ENCODE measurements around the gene ATG9A.

DNA sequence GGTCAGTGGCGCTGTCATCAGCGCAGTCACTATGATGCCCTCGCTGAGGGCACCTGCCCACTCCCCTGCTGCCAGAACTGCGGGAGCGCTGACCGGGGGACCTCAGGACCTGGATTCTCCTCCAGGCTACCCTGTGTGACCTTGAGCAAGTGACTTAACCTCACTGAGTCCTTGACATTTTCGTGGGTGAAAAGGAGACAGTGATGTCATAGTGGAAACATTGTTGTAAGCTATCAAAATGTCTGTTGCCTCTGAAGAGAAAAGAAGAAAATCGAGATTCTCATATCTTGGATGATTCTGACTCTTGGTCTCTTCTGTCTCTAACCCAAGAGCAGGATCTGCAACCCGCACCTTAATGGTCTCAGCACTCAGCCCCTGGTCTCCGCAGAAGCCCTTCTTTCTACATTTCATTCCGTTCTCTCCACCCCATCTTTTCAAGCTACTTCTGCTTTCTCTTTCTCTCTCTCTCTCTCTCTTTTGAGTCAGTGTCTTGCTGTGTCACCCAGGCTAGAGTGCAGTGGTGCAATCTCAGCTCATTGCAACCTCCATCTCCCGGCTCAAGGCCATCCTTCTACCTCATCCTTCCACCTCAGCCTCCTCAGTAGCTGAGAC is 25.3 kb upstream of the ATG9A start:
- peak in 1 of 6 experiments; percentile 4 for TF ChIP-seq CTCF (IDR thresholded peaks at IDR 0.05)
- TF ChIP-seq POLR2A (IDR thresholded peaks at IDR 0.05) = no peak
- TF ChIP-seq POLR2AphosphoS5 (IDR thresholded peaks at IDR 0.05) = peak; percentile 7 to 24
